SW 1271 (cell line): Measurements from ENCODE around the gene ATXN7L2.
"Not testable (repeated sequence)": the region's sequence is repeated elsewhere in the genome, so short reads cannot be mapped to it uniquely, and the experiment has no call there.

ENCODE experiments used
- DNase-seq, 2 experiments: peaks; one replicate each; lab custom pipeline; 2025; lab: John Stamatoyannopoulos, UW

The ATXN7L2 gene, protein sequence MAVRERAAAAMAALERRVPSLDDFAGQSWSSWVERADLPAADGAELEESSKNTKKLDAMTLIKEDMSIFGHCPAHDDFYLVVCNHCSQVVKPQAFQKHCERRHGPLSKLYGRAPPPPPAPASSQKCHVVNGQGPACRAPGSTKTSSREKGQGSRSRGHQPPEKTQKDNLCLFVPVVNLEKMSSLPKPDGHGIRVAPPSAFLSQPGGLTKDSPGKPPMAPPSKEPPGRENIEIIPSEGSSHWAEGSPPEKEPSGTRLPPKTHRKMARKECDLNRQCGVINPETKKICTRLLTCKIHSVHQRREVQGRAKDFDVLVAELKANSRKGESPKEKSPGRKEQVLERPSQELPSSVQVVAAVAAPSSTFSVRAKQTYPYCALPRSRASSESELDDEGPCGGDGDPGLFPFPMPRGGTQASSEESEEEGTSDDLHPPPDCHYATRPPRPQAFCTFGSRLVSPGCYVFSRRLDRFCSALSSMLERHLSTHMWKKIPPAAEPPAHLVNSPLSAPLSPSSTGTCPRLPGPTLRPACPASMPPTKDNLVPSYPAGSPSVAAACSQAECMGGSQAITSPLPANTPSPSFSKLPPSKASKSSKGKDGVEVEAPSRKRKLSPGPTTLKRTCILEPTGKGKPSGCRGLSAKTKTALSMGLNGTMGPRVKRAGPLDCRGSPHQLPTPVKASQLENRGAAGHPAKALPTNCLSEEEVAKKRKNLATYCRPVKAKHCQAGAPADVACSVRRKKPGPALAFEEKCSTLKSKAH

DNA sequence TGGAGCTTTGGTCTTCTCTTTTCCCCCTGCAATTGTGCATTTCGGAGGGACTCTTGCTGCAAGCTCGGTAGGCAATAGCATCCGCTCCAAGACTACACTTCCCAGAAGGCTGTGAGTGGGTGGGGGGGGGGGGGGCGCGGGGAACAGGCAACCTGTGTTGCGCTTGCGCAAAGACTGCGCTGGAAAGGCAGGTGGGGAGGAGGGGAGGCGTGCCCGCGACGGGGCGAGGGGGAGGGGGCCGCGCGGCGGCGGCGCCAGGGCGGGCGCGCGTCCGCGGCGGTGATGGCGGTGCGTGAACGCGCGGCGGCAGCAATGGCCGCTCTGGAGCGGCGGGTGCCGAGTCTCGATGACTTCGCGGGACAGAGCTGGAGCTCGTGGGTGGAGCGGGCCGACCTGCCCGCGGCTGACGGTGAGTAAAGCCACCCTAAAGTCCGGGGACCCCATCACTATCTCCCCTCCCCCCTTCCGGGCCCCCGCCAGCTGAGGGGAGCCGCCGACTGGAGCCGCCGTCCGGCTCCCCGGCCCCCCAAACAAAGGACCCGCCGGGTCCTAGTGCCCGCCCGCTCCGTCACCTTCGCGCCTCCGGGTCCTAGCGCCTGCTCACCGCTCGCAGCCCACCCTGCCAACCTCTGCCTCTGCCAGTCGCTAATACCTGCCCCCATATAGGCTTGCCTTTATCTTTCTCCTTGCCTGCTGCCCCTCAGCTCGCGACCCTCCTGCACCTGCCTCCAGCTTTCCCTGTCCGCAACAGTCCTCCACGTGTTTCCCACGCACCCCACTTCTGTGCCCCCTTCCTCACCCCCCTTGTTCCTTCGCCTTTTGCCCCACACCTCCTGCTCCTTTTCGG is at the start of gene ATXN7L2:
TSS of gene ATXN7L2 (plus strand) at position 234 of the 847 bp plus-strand sequence. CDS start at position 283, 49 bp downstream.
- peak; percentile 22 to 74 for DNase-seq

DNA sequence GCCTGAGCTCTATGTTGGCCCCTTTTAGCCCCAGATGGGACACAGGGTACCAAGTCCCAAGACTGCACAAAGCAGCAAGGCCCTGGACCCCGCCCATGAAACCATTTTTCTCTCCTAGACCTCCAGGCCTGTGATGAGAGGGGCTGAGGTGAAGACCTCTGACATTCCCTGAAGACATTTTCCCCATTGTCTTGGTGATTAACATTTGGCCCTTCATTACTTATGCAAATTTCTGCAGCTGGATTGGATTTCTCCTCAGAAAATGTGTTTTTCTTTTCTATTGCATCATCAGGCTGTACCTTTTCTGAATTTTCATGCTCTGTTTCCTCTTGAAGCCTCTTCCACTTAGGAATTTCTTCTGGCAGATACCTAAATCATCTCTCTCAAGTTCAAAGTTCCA is 49.2 kb upstream of the ATXN7L2 start:
- no peak for DNase-seq

DNA sequence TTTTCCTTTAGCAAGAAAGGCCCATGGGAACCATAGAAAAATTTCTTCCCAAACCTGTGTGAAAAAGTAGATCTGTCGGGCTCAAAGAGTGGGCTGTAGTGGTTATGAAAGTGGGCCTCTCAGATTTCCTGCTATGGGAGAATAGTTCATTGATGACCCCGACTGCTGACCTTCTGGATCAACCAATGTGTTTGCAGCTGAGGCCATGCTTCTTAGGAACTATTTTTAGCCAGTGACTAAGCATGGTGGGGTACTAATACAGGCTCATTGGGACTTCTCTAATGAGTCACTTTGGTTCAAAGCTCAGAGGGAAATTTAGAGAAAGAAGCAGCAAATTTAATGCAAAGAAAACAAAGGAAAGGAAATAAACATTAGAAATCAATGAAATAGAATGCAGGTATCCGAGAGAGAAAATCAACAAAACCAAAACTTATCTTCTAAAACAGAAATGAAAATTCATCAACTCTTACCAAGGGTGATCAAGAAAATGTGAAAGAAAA is 44.9 kb upstream of the ATXN7L2 start:
- DNase-seq = no peak

DNA sequence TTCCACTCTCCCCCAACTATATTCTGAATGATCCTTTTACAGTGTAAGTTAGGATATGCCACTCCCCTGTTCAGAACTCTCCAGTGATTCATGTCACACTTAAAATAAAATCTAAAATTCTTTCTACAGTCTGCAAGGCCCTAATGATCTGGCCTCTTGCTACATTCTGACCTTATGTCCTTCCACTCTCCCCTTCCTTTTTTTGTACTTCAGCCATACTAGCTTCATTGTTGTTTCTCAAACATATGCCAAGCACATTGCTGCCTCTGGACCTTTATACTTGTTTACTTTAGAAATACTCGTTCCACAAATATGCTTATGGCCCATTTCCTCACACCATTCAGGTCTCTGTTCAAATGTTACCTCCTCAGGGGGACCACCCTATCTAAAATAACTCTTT is 42.6 kb upstream of the ATXN7L2 start:
- DNase-seq = no peak

DNA sequence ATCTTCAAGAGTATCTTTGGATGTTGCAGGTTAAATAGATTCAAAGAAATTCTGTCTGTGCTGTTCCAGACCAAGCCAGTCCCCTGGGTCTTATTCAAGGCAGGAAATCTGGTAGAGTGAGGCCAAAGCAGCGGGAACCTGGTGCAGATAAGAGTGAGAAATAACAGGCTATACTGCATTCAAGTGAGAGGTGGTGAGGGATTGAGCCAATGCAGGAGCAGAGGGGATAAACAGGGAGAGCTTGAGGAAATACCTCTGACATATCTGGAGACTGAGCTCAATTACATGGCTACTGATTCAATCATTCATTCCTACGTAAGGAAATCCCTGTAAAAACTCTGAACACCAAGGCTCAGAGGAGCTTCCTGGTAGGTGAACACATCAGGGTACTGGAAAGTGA is 40.2 kb upstream of the ATXN7L2 start:
- DNase-seq = no peak

DNA sequence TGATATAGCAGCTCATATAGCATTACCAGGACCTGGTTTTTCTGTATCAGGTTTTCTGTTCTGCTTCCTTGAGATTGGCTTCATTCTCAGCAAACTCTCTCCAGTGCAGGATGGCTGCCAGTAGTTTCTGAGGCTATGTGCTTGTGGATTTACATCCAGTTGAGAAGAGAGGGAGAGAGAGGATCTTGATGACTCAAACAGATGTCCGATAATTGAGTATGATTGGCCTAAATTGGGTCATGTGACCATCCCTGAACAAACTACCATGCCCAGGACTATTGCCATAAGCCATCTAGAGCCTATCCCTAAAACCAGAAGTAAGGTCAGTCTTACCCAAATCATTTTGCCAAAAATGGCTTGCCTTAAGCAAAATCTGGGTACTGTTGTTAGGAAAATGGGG is 39.4 kb upstream of the ATXN7L2 start:
- DNase-seq = no peak

DNA sequence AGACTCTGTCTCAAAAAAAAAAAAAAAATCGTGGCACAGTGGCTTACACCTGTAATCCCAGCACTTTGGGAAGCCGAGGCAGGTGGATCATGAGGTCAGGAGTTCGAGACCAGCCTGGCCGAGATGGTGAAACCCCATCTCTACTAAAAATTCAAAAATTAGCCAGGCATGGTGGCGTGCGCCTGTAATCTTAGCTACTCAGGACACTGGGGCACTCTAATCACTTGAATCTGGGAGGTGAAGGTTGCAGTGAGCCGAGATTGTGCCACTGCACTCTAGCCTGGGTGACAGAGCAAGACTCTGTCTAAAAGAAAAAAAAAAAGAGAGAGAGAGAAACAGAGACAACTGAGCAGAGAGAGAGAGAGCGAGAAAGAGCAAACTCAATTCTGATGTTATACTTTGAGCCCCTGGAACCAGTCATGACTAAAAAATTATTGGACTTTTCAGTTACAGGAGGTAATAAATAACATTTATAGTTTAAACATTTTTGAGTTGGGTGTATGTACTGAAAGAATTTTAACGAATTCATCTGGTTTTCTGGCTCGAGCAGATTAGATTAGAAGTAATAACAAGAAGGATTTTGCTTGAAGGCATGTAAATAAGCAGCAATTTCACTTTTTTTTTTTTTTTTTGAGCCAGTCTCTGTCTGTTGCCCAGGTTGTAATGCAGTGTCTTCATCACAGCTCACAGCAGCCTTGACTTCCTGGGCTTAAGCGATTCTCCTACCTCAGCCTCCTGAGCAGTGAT is 37.6 kb upstream of the ATXN7L2 start:
- DNase-seq = not testable (repeated sequence)

DNA sequence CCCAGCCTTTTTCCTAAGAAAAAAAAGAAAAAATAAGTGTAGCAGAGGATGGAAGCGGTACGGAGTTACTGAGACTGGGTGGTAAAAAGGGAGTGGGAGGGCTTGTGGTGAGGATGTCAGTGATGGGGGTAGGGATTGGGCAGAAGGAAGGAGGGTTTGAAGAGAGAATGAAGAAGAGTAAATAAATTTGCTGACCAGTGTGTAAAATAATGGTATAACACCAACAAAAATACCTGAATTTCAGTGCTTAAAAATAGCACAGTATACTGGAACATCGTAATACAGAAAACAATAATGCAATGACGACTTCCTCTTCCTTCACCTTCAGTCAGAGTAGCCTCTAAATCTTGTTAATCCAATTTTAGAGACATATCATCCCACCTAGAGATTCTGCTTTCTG is 36.2 kb upstream of the ATXN7L2 start:
- DNase-seq = no peak

DNA sequence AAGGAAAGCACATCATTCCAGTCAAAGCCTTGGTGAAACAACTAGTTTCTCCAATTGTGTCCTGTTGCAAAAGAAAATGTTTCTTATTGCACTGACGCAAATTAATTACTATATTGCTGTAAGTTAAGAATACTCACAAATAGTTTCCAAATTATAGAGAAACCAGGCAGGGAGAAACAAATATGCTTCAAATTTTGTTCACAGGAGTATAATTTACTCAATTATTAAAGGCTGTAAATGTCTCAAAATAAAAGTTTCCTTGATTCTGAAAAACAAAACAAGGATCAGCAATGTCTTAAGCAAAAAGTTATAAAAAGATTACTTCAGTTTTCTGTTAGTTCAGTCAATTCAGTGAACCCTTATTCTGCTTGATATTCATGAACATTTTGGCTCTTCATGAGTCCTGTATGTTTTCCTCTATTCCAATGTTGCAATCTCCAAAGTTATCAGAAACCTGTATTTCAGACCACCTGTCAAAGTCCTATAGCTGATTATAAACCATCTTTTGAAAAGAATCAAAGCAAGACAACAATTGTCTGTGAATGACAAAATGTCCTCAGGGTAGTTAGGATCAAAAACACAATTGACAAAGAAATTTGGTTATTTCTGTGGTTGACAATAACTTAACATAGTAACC is 29.1 kb upstream of the ATXN7L2 start:
- DNase-seq = no peak

DNA sequence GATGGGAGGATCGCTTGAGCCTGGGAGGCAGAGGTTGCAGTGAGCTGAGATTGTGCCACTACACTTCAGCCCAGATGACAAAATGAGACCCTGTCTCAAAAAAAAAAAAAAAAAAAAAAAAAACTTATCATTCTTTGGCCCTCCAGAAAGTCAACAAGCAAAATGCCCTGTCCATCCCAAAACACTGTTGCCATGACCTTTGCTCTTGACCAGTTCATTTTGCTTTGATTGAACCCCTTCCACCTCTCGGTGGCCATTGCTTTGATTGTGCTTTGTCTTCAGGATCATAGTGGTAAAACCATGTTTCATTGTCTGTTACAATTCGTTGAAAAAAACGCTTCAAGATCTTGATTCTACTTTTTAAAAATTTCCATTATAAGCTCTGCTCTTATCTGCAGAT is 25.9 kb upstream of the ATXN7L2 start:
- DNase-seq = no peak

DNA sequence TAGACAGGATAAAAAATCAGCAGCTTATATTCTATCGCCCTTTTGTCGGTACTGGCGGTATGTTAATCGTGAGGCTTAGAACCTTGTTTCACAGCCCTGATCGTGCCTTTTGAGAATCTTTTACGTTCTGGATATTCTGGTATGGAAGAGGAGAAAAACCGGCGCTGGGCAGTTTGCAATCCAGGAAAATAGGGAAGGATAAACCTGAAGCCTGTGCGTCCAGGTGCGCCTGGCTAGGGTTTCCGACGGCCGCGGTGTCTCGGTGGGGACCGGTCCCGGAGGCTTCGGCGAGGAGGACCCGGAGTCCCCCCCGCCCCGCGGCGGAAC is 17.6 kb upstream of the ATXN7L2 start:
- DNase-seq = no peak

DNA sequence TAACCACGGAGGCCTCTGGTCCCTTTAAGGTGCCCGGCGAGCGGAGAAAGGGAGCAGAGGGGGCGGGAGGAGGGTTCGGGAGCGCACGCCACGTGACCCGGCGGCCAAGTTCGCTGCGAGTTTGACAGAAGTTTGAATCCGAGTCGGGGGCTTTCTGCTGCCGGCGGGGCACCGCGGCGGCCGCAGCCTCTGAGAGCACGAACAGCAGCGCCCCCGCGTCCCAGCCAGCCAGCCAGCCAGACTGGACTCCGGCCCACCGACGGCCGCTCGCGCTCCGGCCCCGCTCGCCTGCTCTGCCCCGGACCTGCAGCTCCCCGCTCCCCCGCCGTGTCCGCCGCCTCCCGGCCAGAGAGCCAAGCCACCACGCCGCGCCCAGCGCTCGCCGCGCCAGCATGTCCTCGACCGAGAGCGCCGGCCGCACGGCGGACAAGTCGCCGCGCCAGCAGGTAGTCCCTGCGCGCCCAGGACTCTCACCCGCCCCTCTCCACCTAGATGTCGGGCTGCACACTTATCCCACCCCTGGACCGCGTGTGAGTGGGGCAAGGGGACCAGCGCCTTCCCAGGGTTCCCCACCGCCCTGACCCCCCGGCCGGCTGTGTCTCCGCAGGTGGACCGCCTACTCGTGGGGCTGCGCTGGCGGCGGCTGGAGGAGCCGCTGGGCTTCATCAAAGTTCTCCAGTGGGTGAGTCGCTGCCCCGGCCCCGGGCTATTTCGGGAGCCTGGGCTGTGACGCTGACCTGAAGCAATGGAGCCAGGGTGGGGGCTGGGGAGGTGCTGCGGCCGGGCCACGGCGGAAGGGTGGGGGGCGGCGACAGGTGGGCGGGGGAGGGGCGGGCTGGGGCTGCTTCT is 17.0 kb upstream of the ATXN7L2 start, which contains the start of gene SYPL2:
TSS of gene SYPL2 (plus strand) at position 95 of the 849 bp plus-strand sequence. CDS start at position 393, 298 bp downstream.
- DNase-seq = no peak

DNA sequence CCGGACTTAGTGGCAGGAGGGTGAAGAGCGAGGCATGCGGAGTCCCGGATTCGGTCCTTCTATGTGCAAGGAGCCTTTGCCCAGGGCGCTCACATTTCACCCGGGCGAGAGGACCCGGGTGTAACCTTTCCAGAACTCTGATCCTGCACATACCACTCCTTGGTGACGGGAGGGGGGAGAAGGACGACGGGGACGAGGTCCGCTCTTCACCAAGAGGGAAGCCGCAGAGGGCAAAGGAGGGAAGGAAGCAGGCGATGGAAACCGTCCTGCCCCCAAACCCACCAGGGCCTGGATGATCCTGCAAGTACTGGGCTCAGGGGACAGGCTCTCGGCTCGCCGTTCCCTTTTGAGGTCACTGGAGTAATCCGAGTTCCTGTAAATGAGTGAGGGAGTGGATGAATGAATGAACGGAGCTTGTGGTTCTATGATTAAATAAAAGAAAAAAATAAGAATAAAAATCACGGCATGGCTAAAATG is 16.4 kb upstream of the ATXN7L2 start:
- DNase-seq = no peak

DNA sequence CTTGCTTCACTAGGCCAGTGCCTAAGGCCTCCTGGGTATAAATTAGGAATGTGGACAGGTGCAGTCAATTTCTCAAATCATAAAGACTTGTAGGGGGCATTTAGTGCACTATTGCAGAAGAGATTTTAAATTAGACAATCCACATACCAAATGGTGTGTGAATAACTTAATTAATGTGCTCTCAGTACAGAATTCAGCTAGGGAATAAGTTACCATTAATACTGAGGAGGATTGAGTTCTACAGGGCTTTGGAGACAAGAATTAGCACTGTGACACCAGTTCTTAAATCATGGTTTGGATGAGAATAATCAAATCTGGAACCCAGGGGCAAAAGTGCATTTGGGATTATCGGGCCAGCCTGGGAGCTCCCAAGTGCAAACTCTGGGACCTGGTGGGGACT is 15.6 kb upstream of the ATXN7L2 start:
- no peak for DNase-seq

DNA sequence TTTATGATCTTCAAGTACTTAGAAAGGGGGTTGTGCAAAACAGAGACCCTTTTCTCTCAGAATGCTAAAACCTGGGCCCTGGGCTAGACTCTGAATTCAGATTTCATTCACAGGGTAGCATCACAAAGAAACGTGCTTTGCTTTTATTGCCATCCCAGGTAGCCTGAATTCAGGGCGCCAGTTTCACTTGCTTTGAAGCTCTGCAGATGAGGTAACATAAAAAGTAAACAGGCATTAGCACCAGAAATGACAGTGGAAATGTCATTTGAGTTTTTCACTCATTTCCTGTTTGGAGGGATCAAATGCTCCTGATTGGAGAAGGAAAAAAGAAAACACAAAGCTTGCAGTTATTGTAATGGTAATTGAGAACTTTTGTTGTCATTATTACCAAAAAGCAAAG is 14.8 kb upstream of the ATXN7L2 start:
- no peak for DNase-seq

DNA sequence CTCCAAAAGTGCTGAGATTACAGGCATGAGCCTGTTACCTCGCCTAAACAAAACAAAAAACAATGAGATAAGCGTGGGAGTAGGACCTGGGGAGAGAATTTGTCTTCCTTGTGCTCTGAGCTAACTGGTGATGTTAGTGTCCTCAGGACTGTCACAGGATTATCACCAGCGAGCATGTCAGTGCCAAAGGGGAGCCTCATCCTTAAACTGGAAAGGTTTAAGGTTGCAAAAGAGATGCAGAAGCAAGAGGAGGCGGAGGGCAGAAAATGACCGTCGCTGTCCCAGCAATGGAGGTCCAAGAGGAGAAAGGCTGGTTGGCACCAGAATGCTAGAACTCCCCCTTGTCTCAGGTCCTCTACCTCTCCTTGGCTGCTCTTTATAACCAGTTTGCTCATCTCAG is 13.5 kb upstream of the ATXN7L2 start:
- no peak for DNase-seq

DNA sequence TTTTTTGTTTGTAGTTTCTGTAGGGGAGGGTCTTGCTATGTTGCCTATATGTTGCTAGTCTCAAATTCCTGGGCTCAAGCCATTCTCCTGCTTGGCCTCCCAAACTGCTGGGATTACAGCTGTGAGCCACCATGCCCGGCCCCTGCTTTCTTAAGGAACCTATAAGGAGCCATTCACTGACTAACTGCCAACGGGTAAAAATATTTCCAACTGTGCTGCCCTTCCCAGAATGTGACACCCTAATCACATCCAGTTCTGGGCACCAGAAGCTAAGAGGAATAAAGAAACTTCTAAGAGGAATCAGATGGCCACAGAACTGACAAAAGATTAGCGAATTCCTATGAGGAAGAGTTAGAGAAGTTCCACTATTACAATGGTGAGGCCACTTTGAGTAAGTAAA is 10.9 kb upstream of the ATXN7L2 start:
- no peak for DNase-seq

DNA sequence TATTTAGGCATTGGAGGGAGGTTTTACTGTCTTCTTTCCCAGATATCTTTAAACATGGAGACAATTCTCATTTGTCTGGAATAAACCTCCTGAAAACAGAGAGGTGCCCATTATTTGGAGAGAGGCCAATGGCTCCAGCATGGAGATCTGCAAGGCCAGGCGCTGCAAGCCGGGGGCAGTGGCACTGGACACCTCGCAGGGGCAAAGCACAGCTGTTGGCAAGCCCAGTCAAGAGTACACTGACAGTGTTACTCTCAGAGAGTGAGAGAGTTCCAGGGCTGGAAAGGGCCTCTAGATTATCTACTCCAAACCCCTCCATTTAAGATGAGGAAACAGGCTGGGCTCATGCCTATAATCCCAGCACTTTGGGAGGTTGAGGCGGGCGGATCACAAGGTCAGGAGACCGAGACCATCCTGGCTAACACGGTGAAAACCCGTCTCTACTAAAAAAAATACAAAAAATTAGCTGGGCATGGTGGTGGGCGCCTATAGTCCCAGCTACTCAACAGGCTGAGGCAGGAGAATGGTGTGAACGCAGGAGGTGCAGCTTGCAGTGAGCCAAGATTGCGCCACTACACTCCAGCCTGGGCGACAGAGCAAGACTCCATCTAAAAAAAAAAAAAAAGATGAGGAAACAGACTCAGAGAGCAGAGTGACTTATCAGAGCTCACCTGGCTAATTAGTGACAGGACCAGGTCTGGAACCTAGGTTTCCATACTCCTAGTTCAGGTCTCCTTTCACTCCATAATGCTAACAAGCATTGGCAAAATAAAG is 10.2 kb upstream of the ATXN7L2 start:
- DNase-seq = not testable (repeated sequence)

DNA sequence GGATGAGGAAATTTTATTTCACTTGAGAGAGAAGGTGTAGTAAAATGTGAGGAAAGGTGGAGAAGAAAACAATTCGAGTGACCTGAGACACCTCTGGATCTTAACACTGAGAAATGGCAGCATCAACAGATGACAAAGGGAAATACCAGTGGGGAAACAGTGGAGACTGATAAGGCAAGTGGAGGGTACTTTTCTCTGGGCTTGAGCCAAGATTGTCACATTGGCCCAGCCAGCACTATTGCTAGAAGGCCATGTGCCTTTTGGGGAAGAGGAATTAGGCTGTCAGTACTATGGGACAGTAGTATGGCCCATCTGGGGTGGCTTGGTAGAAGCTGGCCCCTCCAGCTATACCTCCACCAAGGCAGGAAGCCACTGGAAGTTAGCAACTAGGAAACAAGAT is 9.0 kb upstream of the ATXN7L2 start:
- no peak for DNase-seq
